Testis (tissue), 3 donors: ENCODE data around the gene DCLK2. TPM values are rescaled to one million over a fixed set of nuclear protein-coding genes. Genes with fewer than 3 reads are reported as not detected.

Experiments used
- DNase-seq: peaks from one replicate; pipeline ENCODE4 v3.0.0-alpha.2; 2019
- H3K27ac ChIP-seq, 2 donors: fragments of 200-600 bp; sonication (generic); one replicate each; pipeline ENCODE4 v1.5.1; 2019
- H3K27me3 ChIP-seq: fragments of 200-600 bp; sonication (generic); one replicate; pipeline ENCODE4 v1.5.1; 2019
- H3K36me3 ChIP-seq: fragments of 200-600 bp; sonication (generic); one replicate; pipeline ENCODE4 v1.5.1; 2017; ENCODE audit warnings: low read depth; ENCODE audit errors: missing control alignments
- H3K4me1 ChIP-seq: fragments of 200-600 bp; sonication (generic); one replicate; pipeline ENCODE4 v1.5.1; 2019
- H3K4me3 ChIP-seq, 2 donors: fragments of 200-600 bp; sonication (generic); one replicate each; pipeline ENCODE4 v1.5.1; 2017 to 2019
- H3K9me3 ChIP-seq: fragments of 200-600 bp; sonication (generic); one replicate; pipeline ENCODE4 v1.5.1; 2017
- POLR2A ChIP-seq: fragments of 450-650 bp; IDR thresholded peaks from one replicate; pipeline ENCODE4 v1.6.1; 2017; ENCODE audit warnings: antibody characterized with exemption, mild to moderate bottlenecking, moderate library complexity
- WGBS, 2 donors: methylation state at CpG; one replicate each; pipeline ENCODE4 v1.1.5; 2018; 5-methylcytosine and 5-hydroxymethylcytosine counted together
- intact Hi-C: fragments of 100-400 bp; cut with DNase I; formaldehyde crosslinking; loops from one replicate; pipeline ENCODE4 v1.15.1; 2023; ENCODE audit warnings: low total_unique reads
- polyA plus RNA-seq: library from polyadenylated mRNA; stranded (reverse); fragments of 350-450 nt; fragmentation: Illumina TruSeq; extraction: RNeasy Lipid Tissue Mini Kit (QIAGEN cat#74804); gene quantifications from one replicate; pipeline ENCODE4 v1.2.3, GENCODE V29; 2014; ENCODE audit warnings: low read depth, low replicate concordance; ENCODE audit not compliant: insufficient read depth
- total RNA-seq, 2 donors: library from RNA; depleted of rRNA; stranded (reverse); fragments of >200 nt; gene quantifications; one replicate each; pipeline ENCODE4 v1.2.3, GENCODE V29; 2016
- TF ChIP-seq, protein P1 (sequence below), 3 experiments: fragments of 450-650 bp in 2 of 3; fragments of 200-600 bp in 1 of 3; sonication (generic) in 1 of 3; IDR thresholded peaks; one replicate each; pipeline ENCODE4 v1.5.1; 2016 to 2019; ENCODE audit warnings: antibody characterized with exemption in 3 of 3, mild to moderate bottlenecking in 2 of 3, moderate library complexity in 1 of 3

DCLK2 gene
- total and polyA plus RNA-seq, 3 donors from 2014 or later = 6.1 to 18.4 (median 14.8) TPM

GRCh38 chr4:150087006-150087405, 8.8 kb downstream of the DCLK2 start:
- intact Hi-C loops = no loop called here
- no peak for DNase-seq
- no peaks in the 10 kb centered on the region for H3K9me3 ChIP-seq
- no peak for TF ChIP-seq POLR2A
- TF ChIP-seq, protein P1, sequence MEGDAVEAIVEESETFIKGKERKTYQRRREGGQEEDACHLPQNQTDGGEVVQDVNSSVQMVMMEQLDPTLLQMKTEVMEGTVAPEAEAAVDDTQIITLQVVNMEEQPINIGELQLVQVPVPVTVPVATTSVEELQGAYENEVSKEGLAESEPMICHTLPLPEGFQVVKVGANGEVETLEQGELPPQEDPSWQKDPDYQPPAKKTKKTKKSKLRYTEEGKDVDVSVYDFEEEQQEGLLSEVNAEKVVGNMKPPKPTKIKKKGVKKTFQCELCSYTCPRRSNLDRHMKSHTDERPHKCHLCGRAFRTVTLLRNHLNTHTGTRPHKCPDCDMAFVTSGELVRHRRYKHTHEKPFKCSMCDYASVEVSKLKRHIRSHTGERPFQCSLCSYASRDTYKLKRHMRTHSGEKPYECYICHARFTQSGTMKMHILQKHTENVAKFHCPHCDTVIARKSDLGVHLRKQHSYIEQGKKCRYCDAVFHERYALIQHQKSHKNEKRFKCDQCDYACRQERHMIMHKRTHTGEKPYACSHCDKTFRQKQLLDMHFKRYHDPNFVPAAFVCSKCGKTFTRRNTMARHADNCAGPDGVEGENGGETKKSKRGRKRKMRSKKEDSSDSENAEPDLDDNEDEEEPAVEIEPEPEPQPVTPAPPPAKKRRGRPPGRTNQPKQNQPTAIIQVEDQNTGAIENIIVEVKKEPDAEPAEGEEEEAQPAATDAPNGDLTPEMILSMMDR (IDR thresholded peaks at IDR 0.05) = no peak
- no peaks in the 10 kb centered on the region for H3K36me3 ChIP-seq
- H3K4me1 ChIP-seq = peaks cover 5% of the 10 kb centered on the region
- H3K27me3 ChIP-seq = no peaks in the 10 kb centered on the region
- no peak overlapping the region for H3K4me3 ChIP-seq
- H3K27ac ChIP-seq = no peak overlapping the region
- 68 to 80% methylated on average over 4 of the region's 4 CpGs for WGBS, 2 donors

DNA sequence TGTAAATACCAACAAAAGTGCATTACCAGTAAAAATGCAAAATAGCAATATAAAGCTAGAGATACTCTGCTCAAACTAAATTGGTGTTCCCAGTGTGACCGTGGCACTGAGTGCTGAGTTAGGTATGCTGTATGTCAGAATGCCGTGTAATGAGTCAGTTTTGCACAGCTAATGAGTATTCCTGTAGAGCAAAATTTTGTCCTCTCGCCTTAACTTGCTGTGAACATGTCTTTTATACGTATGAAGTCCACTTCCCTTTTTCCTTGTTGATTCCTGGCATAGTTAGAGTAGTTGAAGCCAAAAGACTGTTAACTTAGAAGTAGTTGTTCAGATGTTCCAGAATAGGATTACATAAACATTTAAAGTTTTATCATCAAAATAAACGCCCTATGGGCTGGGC, 11.5 kb downstream of the DCLK2 start:
- no peak overlapping the region for H3K4me3 ChIP-seq
- H3K27ac ChIP-seq = no peak overlapping the region
- DNase-seq = no peak
- no peaks in the 10 kb centered on the region for H3K4me1 ChIP-seq
- WGBS, 2 donors = 85 to 88% methylated on average over 5 of the region's 5 CpGs
- intact Hi-C loops = no loop called here
- no peaks in the 10 kb centered on the region for H3K36me3 ChIP-seq
- no peaks in the 10 kb centered on the region for H3K9me3 ChIP-seq
- TF ChIP-seq, protein P1 (IDR thresholded peaks at IDR 0.05) = no peak
- no peak for TF ChIP-seq POLR2A
- no peaks in the 10 kb centered on the region for H3K27me3 ChIP-seq

- no peaks in the 10 kb centered on the region for H3K9me3 ChIP-seq
- no peak overlapping the region for H3K27ac ChIP-seq
- no peaks in the 10 kb centered on the region for H3K36me3 ChIP-seq
- no peaks in the 10 kb centered on the region for H3K27me3 ChIP-seq
- intact Hi-C loops = no loop called here
- no peaks in the 10 kb centered on the region for H3K4me1 ChIP-seq
- TF ChIP-seq, protein P1 (IDR thresholded peaks at IDR 0.05) = no peak
- TF ChIP-seq POLR2A = no peak
- H3K4me3 ChIP-seq = no peak overlapping the region
- 93 to 97% methylated on average over 6 of the region's 6 CpGs for WGBS, 2 donors
- DNase-seq = no peak
These were observed 12.6 kb downstream of the DCLK2 start for GRCh38 chr4:150090836-150091235.

- H3K4me1 ChIP-seq = no peaks in the 10 kb centered on the region
- no peaks in the 10 kb centered on the region for H3K9me3 ChIP-seq
- 95 to 97% methylated on average over 1 of the region's 1 CpG for WGBS, 2 donors
- H3K27me3 ChIP-seq = no peaks in the 10 kb centered on the region
- no peak overlapping the region for H3K27ac ChIP-seq
- no peak for TF ChIP-seq POLR2A
- TF ChIP-seq, protein P1 (IDR thresholded peaks at IDR 0.05) = no peak
- intact Hi-C loops = no loop called here
- DNase-seq = no peak
- no peaks in the 10 kb centered on the region for H3K36me3 ChIP-seq
- no peak overlapping the region for H3K4me3 ChIP-seq
These were observed 16.4 kb downstream of the DCLK2 start for GRCh38 chr4:150094676-150095075.

GRCh38 chr4:150096625-150097024, 18.4 kb downstream of the DCLK2 start:
- Histone ChIP-seq H3K27me3 (no peaks in the 10 kb centered on the region), H3K4me1 (no peaks in the 10 kb centered on the region), H3K4me3 (no peak overlapping the region), H3K9me3 (no peaks in the 10 kb centered on the region), H3K27ac (no peak overlapping the region), H3K36me3 (no peaks in the 10 kb centered on the region)
- DNase-seq = no peak
- intact Hi-C loops = no loop called here
- WGBS, 2 donors = 87 to 94% methylated on average over 3 of the region's 3 CpGs
- TF ChIP-seq, protein P1 (IDR thresholded peaks at IDR 0.05) = no peak
- no peak for TF ChIP-seq POLR2A
